Stimulated activated CD4-positive, alpha-beta T cell treated with anti-CD3 and anti-CD28 coated beads, TNF-alpha, amount 100 ng/mL, for 1 hour (primary cell): ENCODE measurements around the gene CCDC83.
"Not testable (repeated sequence)": the region's sequence is repeated elsewhere in the genome, so short reads cannot be mapped to it uniquely, and the experiment has no call there.

ENCODE experiments used
- DNase-seq, 3 donors: peaks; one replicate each; pipeline ENCODE4 v3.0.0-alpha.2; 2020; ENCODE audit warnings: low read depth in 3 of 3, low spot score in 1 of 3

Gene CCDC83

DNA sequence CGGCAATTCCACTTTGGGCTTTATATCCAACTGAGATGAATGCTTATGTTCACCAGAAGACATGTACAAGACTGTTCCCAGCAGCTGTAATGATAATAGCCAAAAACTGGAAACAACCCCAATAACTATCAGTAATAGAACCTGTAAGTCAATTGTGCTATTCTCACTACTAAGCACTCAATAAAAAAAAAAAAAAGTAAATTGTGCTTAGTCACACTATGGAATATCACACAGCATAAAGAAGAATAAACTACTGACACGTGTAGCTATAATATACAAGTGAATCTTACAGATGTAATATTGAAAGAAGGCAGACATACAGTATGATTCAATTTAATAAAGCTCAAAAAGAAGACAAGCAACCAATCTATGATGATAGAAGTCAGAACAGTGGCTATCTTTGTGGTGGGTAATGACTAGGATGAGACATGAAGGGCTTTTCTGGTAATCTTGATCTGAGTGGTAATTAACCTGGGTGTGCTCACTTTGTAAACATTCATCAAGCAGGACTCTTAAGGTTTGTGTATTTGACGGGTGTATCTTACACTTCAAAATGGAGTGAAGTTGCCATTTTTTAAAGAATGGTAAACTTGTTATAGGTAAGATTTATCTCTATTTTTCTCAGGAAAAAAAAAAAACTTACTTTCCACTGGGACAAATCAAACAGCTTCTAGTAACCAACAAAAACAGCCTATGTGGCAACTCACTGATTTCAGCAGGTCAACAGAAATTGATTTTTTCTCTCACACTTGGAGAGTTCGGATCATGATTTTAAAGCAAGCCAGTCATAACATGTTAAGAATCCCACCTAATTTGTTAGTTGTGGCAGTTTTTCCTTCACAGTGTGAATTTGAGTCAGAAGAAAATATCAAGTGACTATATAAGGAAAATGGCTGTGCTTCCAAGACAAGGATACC is 84.2 kb downstream of the CCDC83 start:
- DNase-seq = no peak

- DNase-seq = no peak
These were observed 86.3 kb downstream of the CCDC83 start for GRCh38 chr11:85941380-85941973.

- DNase-seq = no peak
These were observed 90.1 kb downstream of the CCDC83 start for GRCh38 chr11:85945296-85945695.

GRCh38 chr11:85945788-85946187 is 90.6 kb downstream of the CCDC83 start:
- no peak for DNase-seq

DNA sequence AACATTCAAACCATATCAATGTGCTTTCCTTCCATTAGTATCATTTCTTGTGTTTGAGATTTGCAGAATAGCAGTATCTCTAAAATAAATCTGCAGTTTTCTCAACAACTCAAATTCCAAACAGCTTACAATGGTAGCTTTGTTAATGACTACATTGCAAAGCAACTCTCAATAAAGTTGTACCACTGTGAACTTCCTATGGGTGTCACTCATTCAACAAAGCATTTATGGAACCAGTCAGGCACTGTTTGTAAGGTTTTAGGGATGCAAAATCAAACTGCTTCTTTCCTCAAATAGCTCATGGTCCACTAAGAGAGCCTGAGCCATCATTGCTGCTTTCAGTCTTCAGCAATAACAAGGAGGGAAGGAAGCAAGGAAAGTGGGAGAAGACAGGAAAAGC is 91.0 kb downstream of the CCDC83 start:
- DNase-seq = no peak

GRCh38 chr11:85947431-85948272 is 92.5 kb downstream of the CCDC83 start:
- no peak for DNase-seq

DNA sequence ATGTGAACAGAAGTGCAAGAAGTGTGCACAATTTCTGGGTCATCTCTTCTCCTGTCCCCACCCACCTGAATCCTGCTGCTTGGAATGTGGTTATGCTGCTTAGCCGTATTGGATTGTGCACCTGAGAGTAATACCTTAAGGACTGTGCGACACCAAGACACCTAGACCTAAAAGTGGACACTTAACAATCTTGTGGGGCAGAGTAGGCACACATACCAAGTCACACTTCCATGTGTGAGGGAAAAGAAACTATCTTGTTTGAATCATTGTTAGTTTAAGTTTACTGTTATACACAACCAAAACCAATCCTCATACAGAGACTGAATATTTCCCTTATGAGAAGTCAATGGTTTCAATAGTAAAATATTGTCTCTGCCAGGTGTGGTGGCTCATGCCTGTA is 93.7 kb downstream of the CCDC83 start:
- no peak for DNase-seq

DNA sequence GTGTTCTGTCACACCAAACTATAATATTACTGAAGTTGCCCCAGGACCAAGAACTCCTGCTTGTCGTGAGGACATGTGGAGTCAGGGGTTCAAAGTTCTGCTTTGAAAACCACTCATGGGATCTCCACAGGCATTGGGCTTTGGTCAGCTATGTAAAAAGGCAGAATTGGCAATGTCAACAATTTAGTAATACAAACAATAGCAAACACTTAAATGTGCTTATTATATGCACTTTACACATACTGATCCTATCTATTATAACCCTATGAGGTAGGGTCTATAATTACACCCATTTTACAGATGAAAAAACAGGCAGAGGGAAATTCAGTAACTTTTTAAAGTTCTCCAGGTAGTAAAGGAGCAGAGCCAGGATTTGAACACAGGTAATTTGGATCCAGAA is 94.6 kb downstream of the CCDC83 start:
- no peak for DNase-seq

- DNase-seq = no peak
These were observed 95.3 kb downstream of the CCDC83 start for GRCh38 chr11:85950317-85951048.

GRCh38 chr11:85951049-85951405 is 95.8 kb downstream of the CCDC83 start:
- DNase-seq = no peak

- no peak for DNase-seq
These were observed 96.4 kb downstream of the CCDC83 start for GRCh38 chr11:85951428-85952107.

DNA sequence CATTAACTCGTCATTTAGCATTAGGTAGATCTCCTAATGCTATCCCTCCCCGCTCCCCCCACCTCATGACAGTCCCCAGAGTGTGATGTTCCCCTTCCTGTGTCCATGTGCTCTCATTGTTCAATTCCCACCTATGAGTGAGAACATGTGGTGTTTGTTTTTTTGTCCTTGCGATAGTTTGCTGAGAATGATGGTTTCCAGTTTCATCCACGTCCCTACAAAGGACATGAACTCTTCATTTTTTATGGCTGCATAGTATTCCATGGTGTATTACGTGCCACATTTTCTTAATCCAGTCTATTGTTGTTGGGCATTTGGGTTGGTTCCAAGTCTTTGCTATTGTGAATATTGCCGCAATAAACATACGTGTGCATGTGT is 96.9 kb downstream of the CCDC83 start:
- DNase-seq = not testable (repeated sequence)

DNA sequence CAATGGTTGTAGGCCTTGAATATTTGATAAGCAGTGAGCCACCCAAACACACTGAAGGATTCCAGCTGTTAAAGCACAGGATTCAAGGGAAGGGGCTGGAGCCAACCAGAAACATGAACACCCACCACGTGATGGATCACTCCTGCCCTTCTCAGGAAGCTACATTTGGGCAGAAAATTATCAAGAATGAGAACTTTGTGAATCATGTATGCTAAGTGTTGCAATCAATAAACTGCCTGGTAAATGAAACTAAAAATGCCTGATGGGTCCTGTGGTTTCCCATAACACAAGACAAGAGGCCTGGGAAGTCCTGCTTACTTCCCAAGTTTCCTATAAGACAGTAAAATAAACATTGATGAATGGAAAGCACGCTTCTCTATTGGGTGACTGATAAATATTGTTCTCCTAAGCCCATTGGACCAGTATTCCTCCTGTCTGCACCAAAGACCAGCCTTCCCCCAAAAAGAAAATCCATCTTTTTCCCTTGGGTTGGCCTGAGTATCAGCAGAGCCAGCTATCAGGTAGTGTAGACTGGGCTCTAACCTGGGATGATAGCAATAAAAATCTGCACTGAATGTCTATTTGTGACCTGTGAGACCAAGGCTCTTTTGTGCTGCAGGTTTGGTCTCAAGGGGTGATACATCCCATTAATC is 98.4 kb downstream of the CCDC83 start:
- no peak for DNase-seq

DNA sequence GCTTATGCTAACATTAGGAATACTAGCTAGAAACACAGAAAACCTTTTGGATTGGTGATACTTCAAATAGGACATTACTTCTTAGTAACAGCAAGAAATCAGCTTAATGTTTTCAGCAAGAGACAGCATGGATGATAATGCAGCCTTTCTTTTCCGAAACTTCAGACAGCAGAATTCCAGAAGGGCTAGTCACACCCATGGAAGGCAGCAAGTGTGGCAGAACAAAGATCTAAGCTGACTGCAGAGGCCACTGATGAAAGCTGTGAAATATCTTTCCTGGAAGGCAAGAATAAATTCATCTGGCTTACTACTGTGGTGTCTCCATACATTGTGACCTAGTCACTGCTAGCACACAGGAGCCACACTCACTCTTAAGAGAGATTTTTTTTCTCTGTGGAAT is 100.3 kb downstream of the CCDC83 start:
- no peak for DNase-seq

- no peak for DNase-seq
These were observed 105.5 kb downstream of the CCDC83 start for GRCh38 chr11:85960678-85961077.

DNA sequence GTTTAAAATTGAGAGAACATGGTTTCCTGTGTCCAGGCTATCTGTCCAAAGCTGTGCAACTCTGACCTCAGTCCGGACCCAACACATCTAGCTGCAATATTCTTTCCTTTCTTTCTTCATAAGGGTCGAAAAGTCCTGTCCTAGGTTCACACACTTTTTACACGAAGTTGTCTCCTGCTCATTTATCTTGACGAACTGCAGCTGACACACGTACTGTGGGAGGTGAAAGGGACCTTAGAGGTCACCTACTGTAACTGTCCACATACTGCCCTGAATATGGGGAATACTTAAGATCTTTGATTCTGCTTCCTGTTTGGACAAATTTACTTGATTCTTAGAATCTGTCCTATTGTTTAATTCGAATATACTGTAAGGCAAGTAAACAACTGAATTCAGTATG is 105.9 kb downstream of the CCDC83 start:
- DNase-seq = no peak

DNA sequence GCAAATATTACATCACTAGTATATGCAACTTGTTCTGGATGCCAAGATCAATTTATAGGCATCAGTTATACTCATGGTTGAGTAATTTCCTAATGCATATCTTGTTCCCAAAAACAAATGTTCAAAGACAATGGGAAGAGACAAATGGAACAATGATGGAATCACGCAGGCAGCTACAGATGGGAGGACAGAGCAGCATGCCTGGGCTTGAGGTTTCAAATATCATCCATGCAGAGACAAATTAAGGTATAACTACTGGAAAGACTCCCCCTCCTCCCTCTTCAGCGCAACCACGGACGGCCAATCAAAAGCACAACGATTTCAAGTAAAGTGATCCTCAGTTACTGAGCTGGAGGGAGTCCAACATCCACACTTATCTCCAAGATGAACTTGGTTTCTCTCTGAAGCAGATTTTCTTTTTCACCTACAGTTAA is 106.8 kb downstream of the CCDC83 start:
- no peak for DNase-seq

- DNase-seq = no peak
These were observed 110.0 kb downstream of the CCDC83 start for GRCh38 chr11:85965202-85965601.

- no peak for DNase-seq
These were observed 112.3 kb downstream of the CCDC83 start for GRCh38 chr11:85967457-85967856.
